Activated T-helper 17 cell treated with anti-CD3 and anti-CD28 coated beads, Interleukin-2, amount 50 U/mL, for 72 hours (primary cell): ENCODE results near the gene EXOC3. TPM values are rescaled to one million over a fixed set of nuclear protein-coding genes. Genes with fewer than 3 reads are reported as not detected.

Experiments
- ATAC-seq: fragments of 150-1000 bp; cut with Tn5 transposase; replicated peaks from 2 replicates; pipeline ENCODE4 v1.10.0; 2021; ENCODE audit warnings: mild to moderate bottlenecking, moderate library complexity
- H3K27ac Mint-ChIP-seq: one replicate; pipeline ENCODE4 v1.8.0; 2022; ENCODE audit warnings: mixed read lengths
- H3K27me3 Mint-ChIP-seq: one replicate; pipeline ENCODE4 v1.8.0; 2022; ENCODE audit warnings: mixed read lengths
- H3K36me3 Mint-ChIP-seq: one replicate; pipeline ENCODE4 v1.8.0; 2022; ENCODE audit warnings: low read depth, mild to moderate bottlenecking, mixed read lengths
- H3K4me1 Mint-ChIP-seq: one replicate; pipeline ENCODE4 v1.8.0; 2022; ENCODE audit warnings: mixed read lengths
- H3K4me3 Mint-ChIP-seq: one replicate; pipeline ENCODE4 v1.8.0; 2022; ENCODE audit warnings: mild to moderate bottlenecking, mixed read lengths
- H3K9me3 Mint-ChIP-seq: one replicate; pipeline ENCODE4 v1.8.0; 2022; ENCODE audit warnings: mixed read lengths
- total RNA-seq, 2 donors: library from RNA; stranded (reverse); gene quantifications; one replicate each; pipeline ENCODE4 v1.2.3, GENCODE V29; 2022

EXOC3 gene
- total RNA-seq, 2 donors from 2014 or later: 78.3 to 93.6 TPM

DNA sequence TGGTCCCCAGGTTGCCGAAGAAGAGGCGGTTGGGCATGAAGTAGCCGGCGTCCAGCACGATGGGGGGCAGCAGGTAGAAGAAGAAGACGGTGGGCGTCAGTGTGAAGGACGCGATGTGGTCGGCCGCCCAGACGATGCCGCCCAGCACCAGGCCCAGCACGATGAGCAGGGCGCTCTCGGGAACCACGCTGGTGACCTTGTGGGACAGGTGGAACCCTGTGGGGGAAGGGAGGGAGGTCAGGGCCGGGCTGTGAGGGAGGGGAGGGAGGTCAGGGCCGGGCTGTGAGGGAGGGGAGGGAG is 48.8 kb downstream of the EXOC3 start:
- Mint-ChIP-seq H3K27ac (no peak overlapping the region), H3K9me3 (no peaks in the 10 kb centered on the region), H3K4me1 (no peaks in the 10 kb centered on the region), H3K36me3 (no peaks in the 10 kb centered on the region), H3K4me3 (no peak overlapping the region), H3K27me3 (no peaks in the 10 kb centered on the region)
- no peak for ATAC-seq

DNA sequence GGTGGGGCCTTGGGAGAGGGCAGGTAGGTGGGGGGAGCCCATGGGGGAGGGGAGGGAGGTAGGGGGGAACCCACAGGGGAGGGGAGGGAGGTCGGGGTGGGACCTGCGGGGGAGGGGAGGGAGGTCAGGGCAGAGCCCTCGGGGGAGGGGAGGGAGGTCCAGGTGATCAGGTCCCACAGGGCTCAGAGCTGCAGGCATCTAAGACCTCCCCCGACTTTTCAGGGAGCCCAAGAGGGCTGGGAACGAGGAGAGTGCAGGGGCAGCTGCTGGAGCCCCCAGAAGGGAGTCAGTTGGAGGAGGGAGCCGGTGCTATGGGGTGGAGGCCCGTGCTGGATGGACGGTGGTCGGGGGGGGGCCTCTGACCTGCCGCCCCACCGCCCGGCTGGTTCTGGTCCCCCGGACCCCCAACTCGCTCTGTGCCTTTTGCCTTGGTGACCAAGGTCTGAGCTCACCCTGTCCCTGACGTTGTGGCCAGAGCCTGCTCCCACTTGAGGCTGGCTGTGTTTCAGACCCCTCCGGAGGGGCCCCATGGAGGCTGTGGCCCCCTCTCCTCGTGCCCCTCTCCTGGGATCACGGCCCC is 49.4 kb downstream of the EXOC3 start:
- Mint-ChIP-seq H3K27ac (no peak overlapping the region), H3K36me3 (no peaks in the 10 kb centered on the region), H3K4me3 (no peak overlapping the region), H3K9me3 (no peaks in the 10 kb centered on the region), H3K27me3 (no peaks in the 10 kb centered on the region), H3K4me1 (no peaks in the 10 kb centered on the region)
- ATAC-seq: no peak

DNA sequence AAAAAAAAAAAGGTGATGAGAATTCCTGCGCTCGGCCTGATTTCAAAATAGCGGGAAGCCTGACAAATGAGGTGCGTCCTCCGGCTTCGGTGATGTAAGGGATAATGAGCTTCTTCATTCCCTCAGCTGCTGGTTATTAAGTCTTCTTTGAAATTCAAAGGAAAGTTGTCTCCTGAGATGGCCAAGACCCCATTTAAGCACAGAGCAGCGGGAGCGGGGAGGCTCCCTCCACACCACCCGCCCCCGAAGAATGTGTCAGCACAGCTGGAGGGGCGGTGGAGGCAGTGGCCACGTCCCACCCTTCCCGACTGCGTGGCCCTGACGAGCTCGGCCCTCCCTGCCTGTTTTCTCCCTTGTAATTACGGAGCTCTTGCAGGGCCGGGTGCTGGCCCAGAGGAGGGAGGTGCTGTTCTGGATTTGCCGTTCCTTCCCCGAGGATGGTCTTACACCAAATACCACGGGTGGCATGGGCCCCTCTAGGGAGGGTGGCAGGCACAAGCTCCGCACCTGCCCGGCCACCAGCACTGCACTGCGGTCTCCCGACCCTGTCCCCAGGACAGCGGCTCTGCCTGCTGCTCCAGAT is 50.2 kb downstream of the EXOC3 start:
- Mint-ChIP-seq H3K27ac (no peak overlapping the region), H3K27me3 (peaks cover 3% of the 10 kb centered on the region), H3K4me3 (no peak overlapping the region), H3K4me1 (no peaks in the 10 kb centered on the region), H3K36me3 (no peaks in the 10 kb centered on the region), H3K9me3 (no peaks in the 10 kb centered on the region)
- ATAC-seq: no peak

DNA sequence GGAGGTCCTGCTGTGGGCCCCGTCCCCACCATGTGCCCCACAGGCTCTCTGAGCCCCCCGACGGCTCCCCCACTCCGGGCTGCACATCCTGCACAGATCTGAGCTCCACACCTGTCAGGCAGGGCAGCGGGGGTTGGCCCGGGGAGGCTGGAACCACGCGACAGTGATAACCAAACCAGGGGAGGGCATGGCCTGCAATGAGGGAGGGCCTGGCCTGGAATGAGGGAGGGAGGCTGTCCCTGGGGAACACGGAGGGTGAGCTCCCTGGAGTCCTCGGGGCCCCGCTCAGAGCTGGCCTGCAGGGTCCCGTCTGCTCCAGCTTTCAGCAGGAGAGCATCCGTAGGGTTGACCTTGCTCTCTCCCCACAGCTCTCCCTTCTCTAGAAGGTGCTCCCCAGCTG is 50.8 kb downstream of the EXOC3 start:
- no peak overlapping the region for H3K4me3 Mint-ChIP-seq

DNA sequence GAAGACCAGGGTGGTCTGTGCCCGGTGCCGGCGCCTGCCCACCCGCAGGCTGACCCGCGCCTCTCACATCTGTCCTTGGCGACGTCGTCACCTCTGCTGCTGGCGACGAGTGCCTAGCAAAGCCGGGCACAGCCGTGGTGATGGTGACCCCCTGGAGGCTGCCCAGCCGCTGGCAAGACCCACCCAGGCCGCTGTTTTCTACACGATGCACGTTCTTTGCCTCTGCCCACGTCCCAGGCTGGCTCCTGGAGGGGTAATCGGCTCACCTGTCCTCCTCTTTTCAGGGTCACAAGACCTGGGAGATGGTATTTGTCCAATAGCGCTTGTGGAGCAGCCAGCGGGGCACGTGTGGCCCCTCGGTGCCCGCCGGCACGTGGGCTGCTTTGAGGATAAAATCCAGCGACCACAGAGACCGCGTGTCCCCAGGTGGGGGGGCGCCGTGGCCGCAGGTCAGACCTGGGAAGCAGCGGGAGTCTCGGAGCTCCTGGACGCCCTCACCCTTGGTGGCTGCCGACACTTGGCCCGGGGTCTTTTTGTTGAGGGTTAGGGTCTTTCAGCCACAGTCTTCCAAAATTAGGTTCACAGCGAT is 51.8 kb downstream of the EXOC3 start:
- ATAC-seq: no peak
- no peak overlapping the region for H3K4me3 Mint-ChIP-seq
- no peaks in the 10 kb centered on the region for H3K4me1 Mint-ChIP-seq
- no peak overlapping the region for H3K27ac Mint-ChIP-seq
- no peaks in the 10 kb centered on the region for H3K9me3 Mint-ChIP-seq
- H3K36me3 Mint-ChIP-seq: no peaks in the 10 kb centered on the region
- H3K27me3 Mint-ChIP-seq: peaks cover 5% of the 10 kb centered on the region

More for the DNA sequence above, 50.8 kb downstream of the EXOC3 start:
- no peaks in the 10 kb centered on the region for H3K9me3 Mint-ChIP-seq
- ATAC-seq: no peak
- no peaks in the 10 kb centered on the region for H3K4me1 Mint-ChIP-seq
- H3K27me3 Mint-ChIP-seq: peaks cover 5% of the 10 kb centered on the region
- no peaks in the 10 kb centered on the region for H3K36me3 Mint-ChIP-seq
- H3K27ac Mint-ChIP-seq: no peak overlapping the region

DNA sequence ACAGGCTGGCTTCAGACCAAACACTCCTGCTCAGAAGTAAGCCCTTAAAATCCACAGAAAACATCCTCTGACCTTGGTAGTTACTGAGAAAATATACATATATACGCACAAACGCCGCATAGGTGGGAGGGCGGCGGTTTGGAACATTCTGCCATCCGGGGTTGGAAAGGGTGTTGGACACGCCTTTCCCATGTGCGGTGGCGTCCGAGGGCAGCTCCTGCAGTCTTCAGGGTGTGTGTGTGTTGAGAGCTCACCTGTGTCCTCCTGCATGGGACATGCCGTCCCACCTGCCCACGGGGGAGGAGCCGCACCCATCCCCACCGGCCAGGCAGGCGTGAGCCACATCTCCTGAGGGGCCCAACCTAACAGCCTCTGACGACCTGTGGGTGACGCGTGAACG is 53.1 kb downstream of the EXOC3 start:
- H3K36me3 Mint-ChIP-seq: no peaks in the 10 kb centered on the region
- H3K4me3 Mint-ChIP-seq: no peak overlapping the region
- H3K4me1 Mint-ChIP-seq: no peaks in the 10 kb centered on the region
- no peak overlapping the region for H3K27ac Mint-ChIP-seq
- peaks cover 8% of the 10 kb centered on the region for H3K27me3 Mint-ChIP-seq
- no peak for ATAC-seq
- H3K9me3 Mint-ChIP-seq: no peaks in the 10 kb centered on the region

DNA sequence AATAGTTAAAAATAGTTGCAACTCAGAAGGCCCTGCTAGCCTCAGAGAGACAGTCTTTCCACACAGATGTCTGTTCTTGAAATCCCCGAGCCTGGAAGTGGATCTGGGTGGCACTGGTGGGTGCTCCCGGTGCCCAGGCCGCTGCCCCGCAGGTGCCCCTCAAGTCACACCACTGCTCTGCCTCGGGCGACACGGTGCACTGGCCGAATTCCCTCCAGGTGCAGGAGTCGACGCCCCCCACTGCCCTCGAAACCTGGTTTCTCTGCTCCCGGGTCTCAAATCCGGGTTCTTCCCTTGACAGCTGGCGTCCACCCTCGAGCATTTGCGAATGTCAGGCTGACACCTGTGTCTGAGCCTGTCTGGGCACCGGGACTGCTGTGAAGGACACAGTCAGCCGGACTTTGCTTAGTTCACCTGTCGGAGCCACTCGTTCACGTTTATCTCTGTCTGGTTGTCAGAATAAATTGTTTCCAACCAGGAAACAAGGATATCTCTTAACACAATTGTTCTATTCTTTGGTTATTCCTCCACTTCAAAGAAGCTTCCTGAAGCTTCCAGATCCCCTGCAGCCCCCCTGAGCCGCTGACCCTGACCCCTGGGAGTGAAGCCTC is 54.2 kb downstream of the EXOC3 start:
- Mint-ChIP-seq H3K27me3 (peaks cover 8% of the 10 kb centered on the region), H3K4me3 (no peak overlapping the region), H3K9me3 (no peaks in the 10 kb centered on the region), H3K27ac (no peak overlapping the region), H3K4me1 (no peaks in the 10 kb centered on the region), H3K36me3 (no peaks in the 10 kb centered on the region)
- no peak for ATAC-seq

DNA sequence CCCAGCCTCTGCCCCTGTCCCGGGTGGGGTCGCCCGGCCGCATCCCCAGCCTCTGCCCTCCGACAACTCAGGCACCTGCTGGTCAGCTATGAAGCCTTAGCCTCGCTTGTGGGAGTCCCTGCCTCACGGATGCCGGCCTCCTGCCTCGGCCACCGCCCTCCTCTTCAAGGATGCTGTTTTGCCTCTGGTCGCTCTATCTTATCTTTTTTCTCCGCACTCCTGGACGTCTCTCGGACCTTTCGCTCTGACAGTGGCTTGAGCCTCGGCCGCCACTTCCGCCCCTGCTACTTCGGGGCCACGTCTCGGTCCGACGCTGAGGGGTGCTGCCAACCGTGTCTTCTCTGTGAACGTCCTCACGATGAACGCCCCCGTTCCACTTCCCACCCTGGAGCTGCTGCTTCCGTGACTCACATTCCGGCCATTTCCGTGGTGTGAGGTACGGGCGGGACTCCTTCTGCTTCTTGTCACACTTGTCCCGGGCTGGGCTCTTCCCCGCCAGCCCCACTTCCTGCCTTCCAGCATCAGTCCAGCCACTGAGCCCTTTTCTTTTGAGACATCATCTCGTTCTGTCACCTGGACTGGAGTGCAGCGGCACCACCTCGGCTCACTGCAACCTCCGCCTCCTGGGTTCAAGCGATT is 55.0 kb downstream of the EXOC3 start:
- no peak overlapping the region for H3K27ac Mint-ChIP-seq
- H3K36me3 Mint-ChIP-seq: no peaks in the 10 kb centered on the region
- H3K4me1 Mint-ChIP-seq: no peaks in the 10 kb centered on the region
- H3K9me3 Mint-ChIP-seq: no peaks in the 10 kb centered on the region
- ATAC-seq: no peak
- H3K4me3 Mint-ChIP-seq: no peak overlapping the region
- peaks cover 10% of the 10 kb centered on the region for H3K27me3 Mint-ChIP-seq

DNA sequence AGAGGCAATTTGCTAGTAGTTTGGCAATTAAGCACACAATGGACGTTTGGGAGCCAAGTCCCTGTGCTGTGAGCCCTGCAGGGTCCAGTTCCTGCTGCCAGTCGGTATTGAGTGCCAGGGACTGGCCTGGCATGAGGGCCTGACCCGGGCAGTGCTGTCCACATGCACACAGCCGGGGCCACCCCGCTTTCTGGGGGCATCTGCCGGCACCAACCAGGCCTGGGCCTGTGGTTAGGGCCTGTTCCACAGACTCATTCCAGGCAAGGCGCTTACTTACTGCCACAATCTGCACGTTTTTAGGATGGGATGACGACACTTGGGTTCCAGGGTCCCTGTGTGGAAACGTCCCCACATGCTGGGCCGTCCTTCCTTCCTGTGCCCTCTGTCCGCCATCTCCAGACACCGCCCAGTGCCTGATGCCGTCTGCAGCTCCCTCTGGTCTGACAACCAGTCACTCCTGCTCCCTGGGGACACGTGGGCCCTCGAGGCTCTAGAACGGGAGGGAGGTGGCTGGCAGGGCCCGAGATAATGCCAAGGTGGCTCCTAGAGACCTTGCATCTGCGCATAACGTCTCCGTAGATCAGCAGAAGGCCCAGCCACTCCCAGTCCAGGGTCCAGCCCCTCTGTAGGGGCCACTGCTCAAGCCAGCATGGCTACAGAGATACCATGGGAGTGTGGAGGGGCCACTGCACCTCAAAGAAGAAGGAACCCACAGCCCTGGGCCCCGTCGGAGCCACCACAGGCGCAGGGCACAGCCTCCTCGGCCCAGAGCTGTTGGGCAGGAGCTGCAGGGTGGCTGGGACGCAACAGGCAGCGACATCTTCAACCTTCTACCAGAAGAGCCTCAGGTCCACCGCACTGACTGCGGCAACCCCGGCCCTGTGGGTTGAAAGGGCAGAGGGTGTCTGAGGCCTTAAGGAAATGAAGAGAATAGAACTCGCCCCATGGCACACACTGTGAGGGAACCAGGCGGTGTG is 56.5 kb downstream of the EXOC3 start:
- peaks cover 12% of the 10 kb centered on the region for H3K27me3 Mint-ChIP-seq
- H3K9me3 Mint-ChIP-seq: no peaks in the 10 kb centered on the region
- no peak overlapping the region for H3K27ac Mint-ChIP-seq
- no peak for ATAC-seq
- H3K4me3 Mint-ChIP-seq: no peak overlapping the region
- no peaks in the 10 kb centered on the region for H3K36me3 Mint-ChIP-seq
- H3K4me1 Mint-ChIP-seq: no peaks in the 10 kb centered on the region

DNA sequence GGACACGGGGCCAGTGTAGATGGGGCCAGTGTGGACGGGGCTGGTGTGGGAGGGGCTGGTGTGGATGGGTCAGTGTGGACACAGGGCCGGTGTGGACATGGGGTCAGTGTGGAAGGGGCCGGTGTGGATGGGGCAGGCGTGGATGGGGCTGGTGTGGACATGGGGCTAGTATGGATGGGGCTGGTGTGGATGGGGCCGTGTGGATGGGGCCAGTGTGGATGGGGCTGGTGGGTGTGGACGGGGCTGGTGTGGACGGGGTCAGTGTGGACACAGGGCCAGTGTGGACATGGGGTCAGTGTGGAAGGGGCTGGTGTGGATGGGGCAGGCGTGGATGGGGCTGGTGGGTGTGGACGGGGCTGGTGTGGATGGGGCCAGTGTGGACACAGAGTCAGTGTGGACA is 57.5 kb downstream of the EXOC3 start:
- H3K27ac Mint-ChIP-seq: no peak overlapping the region
- peaks cover 12% of the 10 kb centered on the region for H3K27me3 Mint-ChIP-seq
- H3K36me3 Mint-ChIP-seq: no peaks in the 10 kb centered on the region
- no peak for ATAC-seq
- no peaks in the 10 kb centered on the region for H3K4me1 Mint-ChIP-seq
- H3K9me3 Mint-ChIP-seq: no peaks in the 10 kb centered on the region
- H3K4me3 Mint-ChIP-seq: no peak overlapping the region

DNA sequence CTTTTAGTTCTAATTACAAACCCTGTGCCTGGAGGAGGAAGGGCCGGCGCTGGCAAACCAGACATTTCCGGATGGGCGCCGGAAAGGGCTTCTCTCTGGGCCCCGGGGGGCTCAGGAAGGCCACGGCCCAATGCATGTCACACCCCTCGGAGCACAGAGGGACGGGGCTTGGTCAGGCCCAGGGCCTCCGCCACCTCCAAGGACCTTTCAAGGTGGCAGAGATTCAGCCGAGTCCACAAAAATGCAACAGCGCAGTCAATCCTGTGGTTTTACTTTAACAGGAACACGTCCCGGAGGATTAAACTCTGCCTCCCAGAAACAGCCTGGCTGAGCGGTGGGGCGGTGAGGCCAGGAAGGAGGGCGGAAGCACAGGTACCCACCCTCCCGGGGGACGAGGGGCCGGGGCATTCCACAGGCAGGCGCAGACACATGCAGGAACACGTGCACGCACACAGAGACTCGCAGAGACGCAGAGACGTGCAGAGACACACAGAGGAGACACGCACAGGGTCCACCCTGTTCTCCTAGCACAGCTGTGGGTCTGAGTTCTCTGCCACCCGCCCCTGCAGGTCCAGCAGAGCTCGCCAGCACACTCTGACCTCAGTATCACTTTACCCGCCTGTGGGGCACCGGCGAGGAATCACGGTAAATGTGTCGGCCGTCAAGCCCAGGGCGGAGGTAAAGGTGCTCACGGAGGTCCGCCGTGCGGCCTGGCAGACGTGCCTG is 58.3 kb downstream of the EXOC3 start:
- ATAC-seq: no peak
- H3K27me3 Mint-ChIP-seq: peaks cover 12% of the 10 kb centered on the region
- no peaks in the 10 kb centered on the region for H3K36me3 Mint-ChIP-seq
- H3K4me1 Mint-ChIP-seq: no peaks in the 10 kb centered on the region
- no peaks in the 10 kb centered on the region for H3K9me3 Mint-ChIP-seq
- H3K4me3 Mint-ChIP-seq: no peak overlapping the region
- H3K27ac Mint-ChIP-seq: no peak overlapping the region

DNA sequence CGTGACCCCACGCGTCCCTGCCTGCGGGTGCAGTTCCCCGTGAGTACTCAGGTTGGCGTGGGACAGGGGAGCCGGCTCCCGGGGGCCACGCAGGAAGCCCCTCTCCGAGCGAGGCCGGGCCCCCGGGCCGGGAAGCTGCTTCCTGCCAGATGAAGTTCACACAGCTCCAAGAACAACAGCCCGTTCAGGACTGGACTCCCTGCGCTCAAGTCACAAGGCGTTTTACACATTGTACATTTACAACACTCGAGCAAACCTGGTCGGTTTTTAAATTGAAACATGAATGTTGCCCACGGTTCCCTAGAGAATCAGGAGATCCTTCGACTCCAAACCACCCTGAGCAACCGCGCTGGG is 58.8 kb downstream of the EXOC3 start:
- Mint-ChIP-seq H3K27ac (no peak overlapping the region), H3K4me1 (no peaks in the 10 kb centered on the region), H3K9me3 (no peaks in the 10 kb centered on the region), H3K4me3 (no peak overlapping the region), H3K36me3 (no peaks in the 10 kb centered on the region), H3K27me3 (peaks cover 12% of the 10 kb centered on the region)
- no peak for ATAC-seq

DNA sequence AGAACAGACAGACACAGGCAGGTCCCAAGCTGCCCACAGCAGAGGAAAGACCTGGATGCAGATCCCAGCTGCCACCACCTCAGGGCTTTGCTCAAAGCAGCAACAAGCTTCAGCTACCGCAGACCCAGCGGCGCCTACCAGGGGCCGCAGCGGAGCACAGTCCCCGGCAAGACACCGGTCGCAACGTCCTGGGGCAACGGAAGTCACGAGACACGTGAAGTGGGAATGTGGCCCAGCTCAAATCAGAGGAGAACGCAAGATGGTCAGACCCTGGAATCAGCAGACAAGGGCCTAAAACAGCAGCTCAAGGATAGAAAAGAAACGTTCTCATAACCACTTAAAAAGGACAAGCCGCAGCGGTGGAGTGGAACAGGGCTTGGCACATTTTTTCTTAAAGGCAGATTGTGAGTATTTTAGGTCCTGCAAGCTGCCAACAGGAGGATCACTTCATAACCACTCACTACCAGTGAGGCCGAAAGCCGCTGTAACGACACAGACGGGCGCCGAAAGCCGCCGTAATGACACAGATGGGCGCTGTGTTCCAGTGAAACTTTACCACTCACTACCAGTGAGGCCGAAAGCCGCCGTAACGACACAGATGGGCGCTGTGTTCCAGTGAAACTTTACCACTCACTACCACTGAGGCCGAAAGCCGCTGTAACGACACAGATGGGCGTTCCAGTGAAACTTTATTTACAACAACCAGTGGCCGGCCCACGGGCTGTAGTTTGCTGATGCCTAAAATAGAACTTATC is 59.5 kb downstream of the EXOC3 start:
- Mint-ChIP-seq H3K9me3 (no peaks in the 10 kb centered on the region), H3K27ac (no peak overlapping the region), H3K4me3 (no peak overlapping the region), H3K4me1 (no peaks in the 10 kb centered on the region), H3K27me3 (peaks cover 12% of the 10 kb centered on the region), H3K36me3 (no peaks in the 10 kb centered on the region)
- ATAC-seq: no peak
